ENCODE measurements around the gene TOX2. TPM values are rescaled to one million over a fixed set of nuclear protein-coding genes. Genes with fewer than 3 reads are reported as not detected.

The TOX2 gene
- total RNA-seq, 2 experiments from 2014 or later: 0.34 to 0.63 TPM

GRCh38 chr20:43938017-43938655 lies 23.5 kb downstream of the TOX2 start:
- ChIA-PET POLR2A (no interaction called here), CTCF (interaction anchor here (1.8 kb wide), 1 partner anchor 14 kb away, joined by 4 read pairs; no protein-coding TSS in a partner anchor)

GRCh38 chr20:43938932-43939761 lies 24.5 kb downstream of the TOX2 start:
- POLR2A ChIA-PET: no interaction called here
- CTCF ChIA-PET: no interaction called here

GRCh38 chr20:43939762-43940121 lies 25.1 kb downstream of the TOX2 start:
- POLR2A ChIA-PET: interaction anchor here (2.8 kb wide), 1 partner anchor 15 kb away, joined by 12 read pairs; no protein-coding TSS in a partner anchor
- CTCF ChIA-PET: no interaction called here

- ChIA-PET CTCF (interaction anchor here (0.8 to 2.9 kb wide), 5 partner anchors 14 to 191 kb away, joined by 3 to 11 read pairs (median 4); no protein-coding TSS in a partner anchor), POLR2A (interaction anchor here (2.8 kb wide), 1 partner anchor 14 kb away, joined by 12 read pairs; no protein-coding TSS in a partner anchor)
These were observed 26.0 kb downstream of the TOX2 start for GRCh38 chr20:43940518-43941225.

GRCh38 chr20:43941476-43942200 lies 27.0 kb downstream of the TOX2 start:
- ChIA-PET CTCF (interaction anchor here (0.8 to 2.9 kb wide), 5 partner anchors 13 to 192 kb away, joined by 3 to 11 read pairs (median 4); no protein-coding TSS in a partner anchor), POLR2A (interaction anchor here (2.8 kb wide), 1 partner anchor 13 kb away, joined by 12 read pairs; no protein-coding TSS in a partner anchor)

GRCh38 chr20:43942201-43942590 lies 27.5 kb downstream of the TOX2 start:
- POLR2A ChIA-PET: interaction anchor here (0.6 to 2.8 kb wide), 2 partner anchors 13 to 967 kb away, joined by 7 to 12 read pairs; partner anchors contain the start of gene PABPC1L
- CTCF ChIA-PET: interaction anchor here (1.1 to 2.9 kb wide), 3 partner anchors 13 to 192 kb away, joined by 3 to 11 read pairs (median 4); no protein-coding TSS in a partner anchor

- POLR2A ChIA-PET: interaction anchor here (0.6 to 2.8 kb wide), 2 partner anchors 12 to 967 kb away, joined by 7 to 12 read pairs; partner anchors contain the start of gene PABPC1L
- CTCF ChIA-PET: interaction anchor here (2.9 kb wide), 1 partner anchor 12 kb away, joined by 11 read pairs; no protein-coding TSS in a partner anchor
These were observed 28.1 kb downstream of the TOX2 start for GRCh38 chr20:43942667-43943285.

GRCh38 chr20:43943725-43944124 lies 29.1 kb downstream of the TOX2 start:
- ChIA-PET CTCF (interaction anchor here (1.9 kb wide), 1 partner anchor 11 kb away, joined by 4 read pairs; no protein-coding TSS in a partner anchor), POLR2A (no interaction called here)

GRCh38 chr20:43944653-43945235 lies 30.1 kb downstream of the TOX2 start:
- ChIA-PET CTCF (interaction anchor here (1.9 kb wide), 1 partner anchor 10 kb away, joined by 4 read pairs; no protein-coding TSS in a partner anchor), POLR2A (no interaction called here)

- ChIA-PET CTCF (interaction anchor here (1.9 kb wide), 1 partner anchor 9 kb away, joined by 4 read pairs; no protein-coding TSS in a partner anchor), POLR2A (no interaction called here)
These were observed 30.9 kb downstream of the TOX2 start for GRCh38 chr20:43945391-43946205.

- ChIA-PET CTCF (no interaction called here), POLR2A (no interaction called here)
These were observed 31.5 kb downstream of the TOX2 start for GRCh38 chr20:43946206-43946491.

- ChIA-PET CTCF (no interaction called here), POLR2A (no interaction called here)
These were observed 32.1 kb downstream of the TOX2 start for GRCh38 chr20:43946659-43947315.

GRCh38 chr20:43947316-43947710 lies 32.7 kb downstream of the TOX2 start:
- ChIA-PET POLR2A (interaction anchor here (0.6 kb wide), 1 partner anchor 19 kb away, joined by 5 read pairs; no protein-coding TSS in a partner anchor), CTCF (no interaction called here)

GRCh38 chr20:43948455-43948854 lies 33.8 kb downstream of the TOX2 start:
- CTCF ChIA-PET: interaction anchor here (0.9 kb wide), 1 partner anchor 77 kb away, joined by 3 read pairs; no protein-coding TSS in a partner anchor

GRCh38 chr20:43949248-43949647 lies 34.6 kb downstream of the TOX2 start:
- CTCF ChIA-PET: no interaction called here
- POLR2A ChIA-PET: no interaction called here

More at GRCh38 chr20:43948455-43948854, 33.8 kb downstream of the TOX2 start:
- POLR2A ChIA-PET: no interaction called here

GRCh38 chr20:43949741-43950618 lies 35.3 kb downstream of the TOX2 start:
- CTCF ChIA-PET: interaction anchor here (1.8 kb wide), 1 partner anchor 200 kb away, joined by 4 read pairs; no protein-coding TSS in a partner anchor
- POLR2A ChIA-PET: no interaction called here
